NCI-H82 treated with DMSO at 0.1 percent for 48 hours (cell line): ENCODE measurements around the gene SCNN1A.

Experiments used
- DNase-seq: peaks from one replicate; lab custom pipeline; 2025; ENCODE audit not compliant: unreplicated experiment; lab: John Stamatoyannopoulos, UW

SCNN1A gene

DNA sequence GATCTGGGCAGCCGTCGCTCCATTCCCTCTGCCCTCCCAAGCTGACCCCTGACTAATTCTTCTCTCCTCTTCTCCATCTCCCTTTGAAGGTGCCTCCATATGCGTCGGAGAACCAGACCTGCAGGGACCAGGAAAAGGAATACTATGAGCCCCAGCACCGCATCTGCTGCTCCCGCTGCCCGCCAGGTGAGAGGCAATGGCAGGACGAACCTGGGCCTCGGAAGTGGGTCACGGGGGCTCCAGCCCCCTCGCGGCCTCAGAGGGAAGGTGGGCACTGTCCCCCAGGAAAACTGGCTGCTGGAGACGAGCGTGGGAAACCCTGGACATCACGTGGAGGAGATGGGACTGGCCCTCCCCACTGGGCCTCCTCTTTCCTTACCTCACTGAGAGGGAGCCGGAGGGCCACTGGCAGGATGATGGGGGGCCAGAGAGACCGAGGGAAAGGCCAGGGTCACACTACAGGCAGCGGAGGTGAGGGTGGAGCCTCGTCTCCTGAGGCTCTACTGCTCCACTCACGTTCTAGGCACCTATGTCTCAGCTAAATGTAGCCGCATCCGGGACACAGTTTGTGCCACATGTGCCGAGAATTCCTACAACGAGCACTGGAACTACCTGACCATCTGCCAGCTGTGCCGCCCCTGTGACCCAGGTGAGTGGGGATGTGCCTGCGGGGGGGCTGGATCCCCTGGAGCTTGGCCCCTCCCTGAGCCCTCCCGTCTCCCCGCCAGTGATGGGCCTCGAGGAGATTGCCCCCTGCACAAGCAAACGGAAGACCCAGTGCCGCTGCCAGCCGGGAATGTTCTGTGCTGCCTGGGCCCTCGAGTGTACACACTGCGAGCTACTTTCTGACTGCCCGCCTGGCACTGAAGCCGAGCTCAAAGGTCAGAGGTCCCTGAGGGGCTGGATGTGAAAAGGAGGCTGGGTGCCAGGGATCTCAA is 9.4 kb upstream of the SCNN1A start:
- DNase-seq: no peak

- no peak for DNase-seq
Measured at GRCh38 chr12:6383572-6384498, 8.5 kb upstream of the SCNN1A start, which contains the start of gene LTBR. TSS of gene LTBR (plus strand) at chr12:6384162. CDS start at chr12:6384359, 197 bp downstream.

DNA sequence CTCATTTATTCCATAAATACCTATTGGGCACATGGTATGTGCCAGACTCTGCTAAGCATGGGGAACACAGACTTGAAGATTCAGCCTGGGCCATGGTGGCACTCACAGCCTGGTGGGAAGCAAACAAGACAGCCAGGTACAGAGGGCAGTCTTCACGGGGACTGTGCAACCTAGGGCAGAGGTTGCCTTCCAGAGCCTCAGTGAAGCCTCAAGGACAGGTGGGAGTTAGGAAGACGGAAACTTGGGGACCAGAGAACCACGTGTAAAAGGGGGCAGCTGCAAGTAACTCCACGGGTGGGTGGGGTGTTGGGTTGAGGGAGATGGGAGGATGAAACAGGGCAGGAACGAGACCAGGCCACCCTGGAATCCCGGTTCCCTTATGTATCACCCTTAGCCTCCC is 7.6 kb upstream of the SCNN1A start:
- no peak for DNase-seq

- DNase-seq: no peak
Measured at GRCh38 chr12:6382371-6382770, 7.0 kb upstream of the SCNN1A start.

DNA sequence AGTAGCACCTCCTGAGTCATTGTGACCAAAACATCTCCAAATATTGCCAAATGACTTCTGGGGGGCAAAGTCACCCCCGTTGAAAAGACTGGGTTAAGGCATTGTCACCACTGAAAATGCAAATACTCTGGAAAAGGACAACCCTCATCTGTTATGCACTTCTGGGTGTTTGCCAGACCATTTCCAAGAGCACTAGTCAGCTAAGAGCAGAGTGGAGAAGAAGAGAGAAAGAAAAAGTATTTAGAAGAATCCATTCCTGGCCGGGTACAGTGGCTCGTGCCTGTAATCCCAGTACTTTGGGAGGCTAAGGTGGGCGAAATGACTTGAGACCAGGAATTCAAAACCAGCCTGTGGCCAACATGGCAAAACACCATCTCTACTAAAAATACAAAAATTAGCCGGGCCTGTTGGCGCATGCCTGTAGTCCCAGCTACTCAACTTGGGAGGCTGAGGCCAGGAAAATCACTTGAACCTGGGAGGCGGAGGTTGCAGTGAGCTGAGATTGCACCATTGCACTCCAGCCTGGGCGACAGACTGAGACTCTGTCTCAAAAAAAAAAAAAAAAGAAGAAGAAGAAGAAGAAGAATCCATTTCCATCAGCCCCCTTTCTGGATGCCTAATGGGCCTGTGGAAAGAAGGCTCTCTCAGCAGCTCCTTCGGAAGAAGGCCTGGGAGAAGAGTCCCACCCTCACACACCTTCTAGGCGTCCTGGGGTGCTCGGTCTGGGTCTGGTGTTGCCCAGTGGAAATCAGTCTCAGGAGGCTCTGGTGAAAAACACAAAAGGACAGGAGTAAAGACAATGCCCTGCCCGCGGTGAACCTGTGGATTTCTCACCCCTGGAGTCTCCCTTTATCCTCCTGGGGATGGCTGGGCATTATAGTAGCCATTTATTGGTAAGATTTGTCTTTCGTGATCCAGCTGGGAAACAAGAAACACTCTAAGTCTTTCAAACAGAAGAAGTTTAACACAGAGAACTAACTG is 5.1 kb upstream of the SCNN1A start:
- DNase-seq: no peak

DNA sequence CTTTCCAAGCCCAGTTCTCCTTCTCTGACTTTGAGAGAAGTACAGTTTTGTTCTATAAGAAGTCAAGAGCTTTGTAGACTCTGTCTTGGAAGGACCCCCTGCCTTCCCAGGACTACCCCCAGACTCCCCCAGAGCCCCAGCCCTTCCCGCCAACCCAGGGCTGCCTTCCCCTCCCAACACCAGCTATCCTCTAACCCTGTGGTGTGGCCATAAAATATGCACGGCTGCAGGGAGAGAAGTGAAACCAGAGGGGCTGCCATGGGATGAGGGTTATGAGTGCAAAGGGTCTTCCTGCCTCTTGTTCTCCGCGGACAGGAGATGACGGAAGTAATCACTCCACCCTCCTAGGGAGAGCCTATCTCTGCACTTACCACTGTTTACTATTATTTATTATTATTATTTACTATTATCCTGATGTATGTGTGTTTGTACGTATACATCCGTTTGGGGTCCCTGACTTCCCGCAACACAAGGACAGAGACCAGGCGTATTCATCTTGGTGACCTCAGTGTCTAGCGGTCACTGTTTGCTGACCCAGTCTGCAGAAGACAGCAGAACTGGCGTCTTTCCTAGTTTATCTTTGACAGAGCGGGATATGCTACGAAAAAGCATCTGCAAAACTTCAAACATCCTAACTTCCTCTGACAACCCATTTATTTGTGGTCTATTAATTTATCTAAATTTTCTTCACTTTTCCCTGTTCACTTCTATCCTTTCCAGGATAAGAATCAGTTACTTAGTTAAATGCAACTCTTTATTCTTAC is 3.5 kb upstream of the SCNN1A start:
- DNase-seq: no peak

DNA sequence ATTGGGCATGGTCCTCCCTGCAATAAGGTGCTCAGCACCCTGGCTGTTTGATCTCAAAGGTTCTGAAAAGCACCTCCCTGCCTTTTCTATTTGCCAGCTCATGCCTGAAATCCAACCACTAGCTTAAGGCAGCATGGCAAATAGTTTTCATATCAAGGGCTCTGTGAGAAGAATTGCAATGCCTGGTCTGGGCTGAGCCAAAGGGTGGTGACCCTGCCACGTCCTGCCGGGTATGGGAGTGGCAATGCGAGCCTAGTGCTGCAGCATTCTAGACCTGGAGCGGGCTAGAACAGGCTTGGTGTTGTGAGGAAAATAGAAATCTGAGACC is 2.3 kb upstream of the SCNN1A start:
- no peak for DNase-seq

GRCh38 chr12:6376870-6377666 is 1.7 kb upstream of the SCNN1A start:
- no peak for DNase-seq

DNA sequence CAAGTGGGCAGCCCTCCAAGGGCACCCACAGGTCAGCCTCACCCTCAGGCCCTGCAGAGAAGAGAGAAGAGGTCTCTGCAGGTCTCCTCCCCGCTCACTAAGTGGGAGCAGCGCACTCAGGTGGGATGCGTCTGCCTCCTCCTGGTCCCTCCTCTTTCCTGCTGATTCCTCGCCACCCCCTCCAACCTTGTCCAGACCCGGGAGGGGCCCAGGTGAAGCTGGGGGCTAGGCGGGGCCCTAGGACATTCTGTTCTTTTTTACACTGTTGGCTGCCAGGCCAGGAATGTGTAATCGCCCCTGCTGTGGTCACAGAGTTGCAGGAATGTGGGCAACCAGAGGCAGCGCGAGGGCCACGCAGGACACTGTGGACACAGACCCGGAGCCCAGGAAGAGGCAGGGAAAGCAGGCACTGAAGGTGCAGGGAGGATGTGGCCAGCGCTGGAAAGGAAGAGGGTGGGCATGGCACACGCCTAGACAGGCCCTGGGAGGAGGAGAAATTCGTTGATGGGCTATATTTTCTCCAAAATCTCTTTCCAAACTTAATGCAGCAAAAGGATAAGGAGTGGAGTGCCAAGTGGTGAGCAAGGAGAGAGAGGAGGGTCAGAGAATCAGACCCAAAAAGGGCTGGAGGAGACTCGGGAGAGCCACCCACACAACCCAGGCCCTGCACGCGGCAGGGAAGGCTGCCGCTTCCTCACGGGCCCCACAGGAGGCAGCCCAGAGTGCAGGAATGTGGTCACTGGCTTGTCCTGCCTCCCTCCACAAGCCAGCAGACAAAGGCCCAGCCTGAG is 911 bp upstream of the SCNN1A start:
- no peak for DNase-seq

GRCh38 chr12:6374786-6375160 is 590 bp downstream of the SCNN1A start:
- DNase-seq: no peak

DNA sequence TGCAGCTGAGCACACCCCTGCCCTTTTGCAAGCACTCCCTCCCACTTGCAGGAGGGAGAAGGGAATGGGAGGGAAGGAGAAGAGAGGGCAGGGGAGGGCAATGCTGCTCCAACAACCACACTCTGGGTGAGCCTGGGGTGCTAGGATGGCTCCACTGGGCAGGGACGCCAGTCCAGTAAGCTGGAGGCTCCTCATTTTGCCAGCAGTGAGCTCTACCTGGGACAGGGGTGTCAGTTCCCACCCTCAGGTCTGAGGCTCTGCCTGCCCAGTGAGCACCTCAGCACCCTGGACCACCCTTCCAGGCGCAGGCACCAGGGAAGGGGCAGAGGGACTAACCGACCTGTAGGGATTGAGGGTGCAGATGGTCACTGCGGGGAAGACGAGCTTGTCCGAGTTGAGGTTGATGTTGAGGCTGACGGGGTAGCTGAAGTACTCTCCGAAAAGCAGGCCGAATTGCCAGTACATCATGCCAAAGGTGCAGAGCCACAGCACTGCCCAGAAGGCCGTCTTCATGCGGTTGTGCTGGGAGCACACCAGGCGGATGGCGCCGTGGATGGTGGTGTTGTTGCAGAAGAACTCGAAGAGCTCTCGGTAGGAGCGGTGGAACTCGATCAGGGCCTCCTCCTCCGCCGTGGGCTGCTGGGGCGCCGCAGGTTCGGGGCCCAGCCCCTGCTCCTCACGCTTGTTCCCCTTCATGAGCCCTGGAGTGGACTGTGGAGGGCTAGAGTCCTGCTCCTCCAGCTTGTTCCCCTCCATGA is 1.2 kb downstream of the SCNN1A start:
- no peak for DNase-seq

DNA sequence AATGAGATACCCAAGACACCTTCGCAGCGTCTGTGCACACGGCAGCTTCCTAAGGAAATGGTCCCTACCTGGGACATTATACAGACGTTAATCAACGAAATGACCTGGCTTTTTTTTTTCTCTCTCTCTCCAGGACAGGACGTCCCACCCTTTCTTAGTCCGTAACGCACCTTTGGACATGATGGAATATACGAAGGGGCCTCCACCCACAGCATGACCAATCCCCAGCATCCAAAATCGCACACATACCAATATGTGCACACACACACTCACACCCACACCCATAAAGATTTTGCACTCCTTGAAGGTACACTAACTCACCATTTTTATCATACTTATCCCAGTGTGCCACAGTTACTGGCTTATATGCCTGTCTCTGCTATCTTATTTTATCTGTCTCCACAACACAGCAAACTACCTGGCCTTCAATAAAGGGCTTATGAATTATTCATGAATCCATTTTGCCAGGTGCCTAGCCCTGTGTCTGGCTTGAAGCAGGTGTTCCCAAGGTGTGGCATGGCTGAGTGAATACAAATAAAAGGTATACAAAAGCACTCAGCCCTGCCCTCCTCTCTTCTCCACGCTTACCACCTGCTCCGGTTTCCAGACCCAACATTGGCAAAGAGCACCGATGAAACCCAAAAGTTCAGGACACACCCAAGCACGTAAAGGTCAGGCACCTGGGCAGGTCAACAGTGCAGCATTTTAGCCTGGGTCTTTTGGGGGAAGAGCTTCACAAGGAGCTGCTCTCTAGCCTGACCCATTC is 2.2 kb downstream of the SCNN1A start:
- DNase-seq: no peak

GRCh38 chr12:6372403-6373003 is 2.9 kb downstream of the SCNN1A start:
- DNase-seq: peak; percentile 45

- DNase-seq: peak; percentile 92
Measured at GRCh38 chr12:6370994-6371754, 4.2 kb downstream of the SCNN1A start.

DNA sequence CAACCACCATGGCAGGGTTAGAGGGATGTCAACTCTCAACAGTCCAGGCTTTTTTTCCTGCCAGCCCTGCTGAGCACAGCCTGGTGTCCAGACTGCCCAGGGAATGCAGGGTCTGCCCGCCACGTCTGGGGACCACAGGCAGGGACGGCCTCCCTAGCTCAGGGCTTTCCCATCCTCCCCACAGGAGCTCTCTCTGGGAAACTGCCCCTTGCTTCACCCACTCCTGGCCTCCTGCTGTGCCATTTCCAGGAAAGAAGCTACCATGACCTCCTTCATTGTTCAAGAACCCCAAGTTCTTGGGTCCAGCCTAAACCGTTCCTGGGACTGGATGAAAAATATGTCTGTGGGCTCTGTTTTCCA is 4.8 kb downstream of the SCNN1A start:
- no peak for DNase-seq
